ENCODE measurements around the gene RAB17. TPM values are rescaled to one million over a fixed set of nuclear protein-coding genes. Genes with fewer than 3 reads are reported as not detected.

Gene RAB17
- total and polyA plus RNA-seq, 2 of the 4 experiments (the other 2 are of a cell fraction) = 0.41 TPM; not detected in 1

DNA sequence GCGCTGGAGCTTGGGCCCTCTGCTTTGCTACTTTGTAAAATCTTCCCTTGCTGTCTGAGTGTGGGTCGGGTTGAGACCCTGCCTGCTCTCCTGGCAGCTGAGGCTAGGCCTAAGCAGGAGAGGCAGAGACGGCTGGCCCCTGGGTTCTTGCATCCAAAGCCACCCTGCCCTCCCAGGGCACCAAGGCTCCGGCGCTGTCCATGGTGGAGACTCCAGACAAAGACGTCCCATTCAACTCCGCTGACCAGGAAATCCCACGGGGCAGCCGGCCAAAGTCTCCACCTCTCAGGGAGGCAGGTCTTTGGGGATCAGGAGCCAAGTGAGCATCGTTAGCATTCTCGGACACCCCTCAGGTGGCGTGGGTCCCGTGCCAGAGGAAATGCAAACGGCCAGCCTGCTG, 26.7 kb downstream of the RAB17 start:
- no peak overlapping the region for H2BK15ac ChIP-seq (ENCODE audit: low read depth, low read length)
- H3K27me3 ChIP-seq (ENCODE audit: control insufficient read depth, insufficient read depth, low read length) = peaks cover 2% of the 10 kb centered on the region; the same call in 1 of the 2 replicates
- peak; percentile 70; the same call in 1 of the 2 replicates for ATAC-seq (ENCODE audit: low read depth)
- no peak overlapping the region for H2BK20ac ChIP-seq (ENCODE audit: low read depth, low read length)
- no peak overlapping the region for H3K18ac ChIP-seq (ENCODE audit: low read depth, low read length)
- no peak overlapping the region for H3K27ac ChIP-seq (ENCODE audit: insufficient read depth, low read length)
- H3K23ac ChIP-seq (ENCODE audit: low read depth, low read length) = no peak overlapping the region
- H3K4me2 ChIP-seq (ENCODE audit: low read depth, low read length) = no peak overlapping the region
- no peaks in the 10 kb centered on the region; the same call in 1 of the 2 replicates for H3K9me3 ChIP-seq (ENCODE audit: control insufficient read depth, insufficient read depth, low read length)
- H3K56ac ChIP-seq (ENCODE audit: extremely low read depth, insufficient read depth, low read length) = no peak overlapping the region
- no peak overlapping the region for H3K4me3 ChIP-seq (ENCODE audit: insufficient read depth, low read depth, low read length)
- H3K9me1 ChIP-seq (ENCODE audit: insufficient read depth, low read length) = 0 out of 2 replicates have a peak, but pooled peaks cover 9% of the 10 kb centered on the region
- H3K4me1 ChIP-seq (ENCODE audit: control insufficient read depth, insufficient read depth, low read length) = peaks cover 2% of the 10 kb centered on the region; the same call in 1 of the 2 replicates
- no peak overlapping the region for H3K9ac ChIP-seq (ENCODE audit: low read depth, low read length)
- no peak overlapping the region for H4K8ac ChIP-seq (ENCODE audit: low read depth in 2 of 2, low read length in 2 of 2)
- CTCF ChIA-PET = interaction anchor here (0.6 kb wide), 1 partner anchor 62 kb away, joined by 5 read pairs; no protein-coding TSS in a partner anchor
- no peaks in the 10 kb centered on the region for H3K36me3 ChIP-seq (ENCODE audit: control insufficient read depth, insufficient read depth, low read length)
- POLR2A ChIA-PET (ENCODE audit: unreplicated experiment) = no interaction called here
- no peak overlapping the region for H2BK5ac ChIP-seq (ENCODE audit: low read depth, low read length, poor library complexity, severe bottlenecking)
- H2AFZ ChIP-seq (replicated peaks; ENCODE audit: low read length, poor library complexity) = no peak overlapping the region
- H3K4ac ChIP-seq (ENCODE audit: low read depth, low read length) = no peak overlapping the region
- no peak overlapping the region for H4K5ac ChIP-seq (ENCODE audit: low read depth, low read length)
- 7% methylated on average over 5 of the region's 14 CpGs; no CpG with 5 or more reads in 1 of the 2 experiments for WGBS, 2 experiments (ENCODE audit: extremely low coverage in 2 of 2, insufficient read length in 1 of 2)
- no peak overlapping the region for H3K14ac ChIP-seq (replicated peaks; ENCODE audit: low read depth, low read length)
- dilution Hi-C loops (cut with HindIII; ENCODE audit: low sequenced_read_pairs, unreplicated experiment) (no loop called here), in situ Hi-C loops (cut with MboI; ENCODE audit: low sequenced_read_pairs) (loop anchor here (25.0 kb wide), 2 partner anchors 1052 to 1227 kb away; a partner anchor contains a TSS), intact Hi-C loops (cut with micrococcal nuclease) (no loop called here)
- peak; percentile 23 for DNase-seq
- H2AK9ac ChIP-seq (replicated peaks; ENCODE audit: low read depth, low read length, poor library complexity) = no peak overlapping the region
- H2BK120ac ChIP-seq (ENCODE audit: low read depth, low read length) = no peak overlapping the region
- TF ChIP-seq RAD21 (IDR thresholded peaks at IDR 0.05; ENCODE audit: low read length) (no peak), RFX5 (IDR thresholded peaks at IDR 0.05; ENCODE audit: low read depth, low read length) (no peak), SMC3 (IDR thresholded peaks at IDR 0.05; ENCODE audit: low read depth, low read length) (no peak), MXI1 (IDR thresholded peaks at IDR 0.05; ENCODE audit: borderline replicate concordance, low read depth, low read length) (no peak), POLR2A (IDR thresholded peaks at IDR 0.05; ENCODE audit: low read depth, low read length) (no peak), MAFK (IDR thresholded peaks at IDR 0.05; ENCODE audit: low read depth, low read length) (no peak), CEBPB (IDR thresholded peaks at IDR 0.05; ENCODE audit: low read depth, low read length) (no peak), MAZ (IDR thresholded peaks at IDR 0.05; ENCODE audit: borderline replicate concordance, low read depth, low read length) (no peak), CHD1 (IDR thresholded peaks at IDR 0.05; ENCODE audit: low read depth, low read length) (no peak), NFE2L2 (IDR thresholded peaks at IDR 0.05; ENCODE audit: low read depth, low read length) (no peak)
- TF ChIP-seq, protein P1, sequence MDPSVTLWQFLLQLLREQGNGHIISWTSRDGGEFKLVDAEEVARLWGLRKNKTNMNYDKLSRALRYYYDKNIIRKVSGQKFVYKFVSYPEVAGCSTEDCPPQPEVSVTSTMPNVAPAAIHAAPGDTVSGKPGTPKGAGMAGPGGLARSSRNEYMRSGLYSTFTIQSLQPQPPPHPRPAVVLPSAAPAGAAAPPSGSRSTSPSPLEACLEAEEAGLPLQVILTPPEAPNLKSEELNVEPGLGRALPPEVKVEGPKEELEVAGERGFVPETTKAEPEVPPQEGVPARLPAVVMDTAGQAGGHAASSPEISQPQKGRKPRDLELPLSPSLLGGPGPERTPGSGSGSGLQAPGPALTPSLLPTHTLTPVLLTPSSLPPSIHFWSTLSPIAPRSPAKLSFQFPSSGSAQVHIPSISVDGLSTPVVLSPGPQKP (IDR thresholded peaks at IDR 0.05; ENCODE audit: borderline replicate concordance, low read depth, low read length) = no peak
- TF ChIP-seq, protein P2, sequence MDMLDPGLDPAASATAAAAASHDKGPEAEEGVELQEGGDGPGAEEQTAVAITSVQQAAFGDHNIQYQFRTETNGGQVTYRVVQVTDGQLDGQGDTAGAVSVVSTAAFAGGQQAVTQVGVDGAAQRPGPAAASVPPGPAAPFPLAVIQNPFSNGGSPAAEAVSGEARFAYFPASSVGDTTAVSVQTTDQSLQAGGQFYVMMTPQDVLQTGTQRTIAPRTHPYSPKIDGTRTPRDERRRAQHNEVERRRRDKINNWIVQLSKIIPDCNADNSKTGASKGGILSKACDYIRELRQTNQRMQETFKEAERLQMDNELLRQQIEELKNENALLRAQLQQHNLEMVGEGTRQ (IDR thresholded peaks at IDR 0.05; ENCODE audit: low read depth, low read length) = no peak
- TF ChIP-seq, protein P3, sequence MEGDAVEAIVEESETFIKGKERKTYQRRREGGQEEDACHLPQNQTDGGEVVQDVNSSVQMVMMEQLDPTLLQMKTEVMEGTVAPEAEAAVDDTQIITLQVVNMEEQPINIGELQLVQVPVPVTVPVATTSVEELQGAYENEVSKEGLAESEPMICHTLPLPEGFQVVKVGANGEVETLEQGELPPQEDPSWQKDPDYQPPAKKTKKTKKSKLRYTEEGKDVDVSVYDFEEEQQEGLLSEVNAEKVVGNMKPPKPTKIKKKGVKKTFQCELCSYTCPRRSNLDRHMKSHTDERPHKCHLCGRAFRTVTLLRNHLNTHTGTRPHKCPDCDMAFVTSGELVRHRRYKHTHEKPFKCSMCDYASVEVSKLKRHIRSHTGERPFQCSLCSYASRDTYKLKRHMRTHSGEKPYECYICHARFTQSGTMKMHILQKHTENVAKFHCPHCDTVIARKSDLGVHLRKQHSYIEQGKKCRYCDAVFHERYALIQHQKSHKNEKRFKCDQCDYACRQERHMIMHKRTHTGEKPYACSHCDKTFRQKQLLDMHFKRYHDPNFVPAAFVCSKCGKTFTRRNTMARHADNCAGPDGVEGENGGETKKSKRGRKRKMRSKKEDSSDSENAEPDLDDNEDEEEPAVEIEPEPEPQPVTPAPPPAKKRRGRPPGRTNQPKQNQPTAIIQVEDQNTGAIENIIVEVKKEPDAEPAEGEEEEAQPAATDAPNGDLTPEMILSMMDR (conservative IDR thresholded peaks at IDR 0.05; ENCODE audit: low read depth, low read length) = no peak
- H2AK5ac ChIP-seq (ENCODE audit: low read depth, low read length) = no peak overlapping the region
- no peaks in the 10 kb centered on the region for H4K20me1 ChIP-seq (ENCODE audit: insufficient read depth, low read length)
- no peaks in the 10 kb centered on the region for H3K79me1 ChIP-seq (ENCODE audit: low read depth in 1 of 2, low read length in 2 of 2)
- no peak overlapping the region for H4K91ac ChIP-seq (ENCODE audit: insufficient read depth, low read depth, low read length)
- no TSS peak for BruUV-seq (replicated peaks)

All from IMR-90 (cell line).